ENCODE measurements around the gene ARHGAP27.

DNA sequence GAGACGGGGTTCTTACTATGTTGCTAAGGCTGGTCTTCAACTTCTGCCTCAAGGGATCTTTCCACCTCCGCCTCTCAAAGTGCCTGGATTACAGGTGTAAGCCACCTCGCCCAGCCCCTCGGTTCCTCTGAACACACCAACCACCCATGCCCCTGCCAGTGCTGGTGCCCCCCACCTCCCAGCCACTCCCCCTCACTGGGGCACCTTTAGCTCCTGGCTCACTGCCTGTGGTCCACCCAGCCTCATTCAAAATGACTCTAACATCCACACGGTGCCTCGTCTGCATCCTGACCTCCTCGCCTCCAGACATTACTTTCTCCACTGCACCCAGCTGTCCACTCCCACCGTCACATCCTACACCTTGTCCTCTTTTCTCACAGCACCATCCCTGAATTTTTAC lies 55.3 kb downstream of the ARHGAP27 start:
- TF ChIP-seq EP300 (IDR thresholded peaks at IDR 0.05; ENCODE audit: borderline replicate concordance), result no peak
- no peak for TF ChIP-seq EGR1 (IDR thresholded peaks at IDR 0.05)
- TF ChIP-seq TAF1 (IDR thresholded peaks at IDR 0.05; ENCODE audit: low read depth), result no peak
- no peak for TF ChIP-seq RAD21 (IDR thresholded peaks at IDR 0.05; ENCODE audit: low read depth)
- TF ChIP-seq FOXM1 (IDR thresholded peaks at IDR 0.05; ENCODE audit: borderline replicate concordance, low read depth), result no peak
- TF ChIP-seq, protein P1, sequence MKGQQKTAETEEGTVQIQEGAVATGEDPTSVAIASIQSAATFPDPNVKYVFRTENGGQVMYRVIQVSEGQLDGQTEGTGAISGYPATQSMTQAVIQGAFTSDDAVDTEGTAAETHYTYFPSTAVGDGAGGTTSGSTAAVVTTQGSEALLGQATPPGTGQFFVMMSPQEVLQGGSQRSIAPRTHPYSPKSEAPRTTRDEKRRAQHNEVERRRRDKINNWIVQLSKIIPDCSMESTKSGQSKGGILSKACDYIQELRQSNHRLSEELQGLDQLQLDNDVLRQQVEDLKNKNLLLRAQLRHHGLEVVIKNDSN (IDR thresholded peaks at IDR 0.05), result no peak
- TF ChIP-seq CEBPB (IDR thresholded peaks at IDR 0.05), result no peak
- TF ChIP-seq, protein P2, sequence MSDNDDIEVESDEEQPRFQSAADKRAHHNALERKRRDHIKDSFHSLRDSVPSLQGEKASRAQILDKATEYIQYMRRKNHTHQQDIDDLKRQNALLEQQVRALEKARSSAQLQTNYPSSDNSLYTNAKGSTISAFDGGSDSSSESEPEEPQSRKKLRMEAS (IDR thresholded peaks at IDR 0.05), result no peak
- no peak for TF ChIP-seq ZBTB7A (IDR thresholded peaks at IDR 0.05; ENCODE audit: low read depth)
- no peak for TF ChIP-seq TCF12 (IDR thresholded peaks at IDR 0.05; ENCODE audit: low read depth)
- TF ChIP-seq YY1 (IDR thresholded peaks at IDR 0.05; ENCODE audit: low read depth), result no peak
- TF ChIP-seq NFIC (IDR thresholded peaks at IDR 0.05), result no peak
- TF ChIP-seq, protein P3, sequence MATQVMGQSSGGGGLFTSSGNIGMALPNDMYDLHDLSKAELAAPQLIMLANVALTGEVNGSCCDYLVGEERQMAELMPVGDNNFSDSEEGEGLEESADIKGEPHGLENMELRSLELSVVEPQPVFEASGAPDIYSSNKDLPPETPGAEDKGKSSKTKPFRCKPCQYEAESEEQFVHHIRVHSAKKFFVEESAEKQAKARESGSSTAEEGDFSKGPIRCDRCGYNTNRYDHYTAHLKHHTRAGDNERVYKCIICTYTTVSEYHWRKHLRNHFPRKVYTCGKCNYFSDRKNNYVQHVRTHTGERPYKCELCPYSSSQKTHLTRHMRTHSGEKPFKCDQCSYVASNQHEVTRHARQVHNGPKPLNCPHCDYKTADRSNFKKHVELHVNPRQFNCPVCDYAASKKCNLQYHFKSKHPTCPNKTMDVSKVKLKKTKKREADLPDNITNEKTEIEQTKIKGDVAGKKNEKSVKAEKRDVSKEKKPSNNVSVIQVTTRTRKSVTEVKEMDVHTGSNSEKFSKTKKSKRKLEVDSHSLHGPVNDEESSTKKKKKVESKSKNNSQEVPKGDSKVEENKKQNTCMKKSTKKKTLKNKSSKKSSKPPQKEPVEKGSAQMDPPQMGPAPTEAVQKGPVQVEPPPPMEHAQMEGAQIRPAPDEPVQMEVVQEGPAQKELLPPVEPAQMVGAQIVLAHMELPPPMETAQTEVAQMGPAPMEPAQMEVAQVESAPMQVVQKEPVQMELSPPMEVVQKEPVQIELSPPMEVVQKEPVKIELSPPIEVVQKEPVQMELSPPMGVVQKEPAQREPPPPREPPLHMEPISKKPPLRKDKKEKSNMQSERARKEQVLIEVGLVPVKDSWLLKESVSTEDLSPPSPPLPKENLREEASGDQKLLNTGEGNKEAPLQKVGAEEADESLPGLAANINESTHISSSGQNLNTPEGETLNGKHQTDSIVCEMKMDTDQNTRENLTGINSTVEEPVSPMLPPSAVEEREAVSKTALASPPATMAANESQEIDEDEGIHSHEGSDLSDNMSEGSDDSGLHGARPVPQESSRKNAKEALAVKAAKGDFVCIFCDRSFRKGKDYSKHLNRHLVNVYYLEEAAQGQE (IDR thresholded peaks at IDR 0.05; ENCODE audit: low read depth), result no peak
- no peak for TF ChIP-seq TEAD4 (IDR thresholded peaks at IDR 0.05)
